NCI-H82 (cell line): ENCODE measurements around the gene NLGN3.
A peak's percentile ranks its signal among the peaks of the same experiment; 100 is the strongest.

Experiments used
- DNase-seq: peaks from one replicate; lab custom pipeline; 2025; lab: John Stamatoyannopoulos, UW

NLGN3 gene

GRCh38 chrX:71118032-71118984 is 26.3 kb upstream of the NLGN3 start, which contains the start of gene MED12:
Gene MED12 (plus strand): TSS chrX:71118596. CDS start chrX:71118755, 159 bp downstream.
- DNase-seq: peak; percentile 89

GRCh38 chrX:71118985-71119535 is 25.6 kb upstream of the NLGN3 start:
- peak; percentile 25 for DNase-seq

DNA sequence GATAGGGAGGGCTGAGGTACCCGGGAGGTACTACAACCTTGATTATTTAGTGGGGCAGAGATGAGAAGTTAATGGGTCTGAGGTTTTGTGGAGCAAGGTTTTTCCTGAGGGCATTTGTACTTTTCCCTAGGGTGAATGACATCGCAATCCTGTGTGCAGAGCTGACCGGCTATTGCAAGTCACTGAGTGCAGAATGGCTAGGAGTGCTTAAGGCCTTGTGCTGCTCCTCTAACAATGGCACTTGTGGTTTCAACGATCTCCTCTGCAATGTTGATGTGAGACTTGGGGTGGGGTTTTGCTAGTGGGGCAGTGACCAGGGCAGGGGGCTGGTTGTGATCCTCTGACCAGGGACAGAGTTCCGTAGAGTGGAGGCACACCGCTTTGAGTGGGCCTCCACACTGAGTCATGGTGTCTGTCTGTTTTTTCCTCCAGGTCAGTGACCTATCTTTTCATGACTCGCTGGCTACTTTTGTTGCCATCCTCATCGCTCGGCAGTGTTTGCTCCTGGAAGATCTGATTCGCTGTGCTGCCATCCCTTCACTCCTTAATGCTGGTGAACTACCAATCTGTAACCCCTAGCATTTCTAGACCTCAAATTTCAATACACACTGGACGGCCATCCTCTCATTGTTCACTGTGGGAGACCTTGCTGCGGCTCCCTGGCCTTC is 16.3 kb upstream of the NLGN3 start:
- DNase-seq: no peak

- peak; percentile 72 for DNase-seq
These were observed 15.5 kb upstream of the NLGN3 start for GRCh38 chrX:71128915-71129765.

DNA sequence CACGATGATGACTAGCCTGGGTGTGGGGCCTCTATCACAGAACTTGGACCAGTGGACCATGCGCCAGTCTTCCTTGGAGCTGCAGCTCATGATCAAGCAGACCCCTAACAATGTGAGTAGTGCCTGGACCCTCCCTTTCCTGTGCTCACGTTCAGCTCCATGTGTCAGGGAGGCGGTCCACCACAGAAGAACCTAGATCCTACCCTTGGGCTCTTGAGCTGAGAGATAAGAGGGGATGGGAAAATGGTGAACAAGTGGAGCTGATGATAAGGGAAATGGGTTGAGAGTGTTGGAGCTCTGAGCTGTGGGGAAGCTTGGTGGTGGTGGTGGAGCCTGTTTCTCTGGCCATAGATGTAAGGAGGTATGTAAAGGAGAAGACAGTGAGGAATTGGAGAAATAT is 13.1 kb upstream of the NLGN3 start:
- DNase-seq: no peak

- no peak for DNase-seq
These were observed 4.2 kb upstream of the NLGN3 start for GRCh38 chrX:71140440-71140839.

- DNase-seq: no peak
These were observed 1.1 kb upstream of the NLGN3 start for GRCh38 chrX:71143508-71143907.

- DNase-seq: no peak
These were observed 3.0 kb downstream of the NLGN3 start for GRCh38 chrX:71147496-71148277.

- no peak for DNase-seq
These were observed 3.6 kb downstream of the NLGN3 start for GRCh38 chrX:71148278-71148663.

DNA sequence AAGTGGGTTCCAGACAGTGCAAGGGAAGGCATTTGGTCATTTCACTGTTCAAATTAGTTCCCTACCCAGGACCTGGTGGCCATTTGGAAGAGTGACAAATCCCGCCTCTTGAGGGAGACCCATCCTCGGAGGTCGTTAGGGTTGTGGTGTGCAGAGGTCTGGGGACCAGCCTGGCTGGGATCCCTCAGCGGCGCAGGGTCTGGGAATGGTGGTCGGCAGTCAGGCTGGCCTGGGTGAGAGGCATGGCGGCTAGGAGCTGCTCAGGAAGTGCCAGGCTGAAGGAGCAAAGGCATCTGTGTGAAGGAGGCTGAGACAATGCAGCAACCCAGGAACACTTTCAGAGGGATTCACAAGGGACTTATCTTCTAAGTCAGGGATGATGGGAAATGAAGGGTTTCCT is 6.7 kb downstream of the NLGN3 start:
- no peak for DNase-seq

GRCh38 chrX:71154196-71154595 is 9.6 kb downstream of the NLGN3 start:
- DNase-seq: no peak

DNA sequence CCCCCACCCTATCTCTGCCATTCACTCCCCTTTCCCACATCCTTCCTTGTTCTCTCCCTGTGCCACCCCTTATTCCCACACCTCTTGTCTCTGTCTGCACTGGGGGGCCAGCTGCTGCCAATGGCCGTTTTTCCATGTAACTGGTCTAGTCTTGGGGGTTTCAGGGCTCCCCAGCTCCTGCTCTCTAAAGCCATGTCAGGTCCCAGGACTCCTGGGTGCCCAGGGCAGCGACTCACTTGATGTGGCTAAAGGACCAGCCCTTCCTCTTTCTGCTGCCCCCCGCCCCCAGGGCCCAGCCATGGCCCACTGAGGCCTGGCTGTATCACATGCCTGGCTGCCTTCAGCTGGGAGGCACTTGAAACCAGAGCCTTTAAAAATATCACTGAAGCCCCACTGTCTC is 10.0 kb downstream of the NLGN3 start:
- no peak for DNase-seq

GRCh38 chrX:71158603-71159002 is 14.0 kb downstream of the NLGN3 start:
- no peak for DNase-seq

GRCh38 chrX:71159335-71159734 is 14.7 kb downstream of the NLGN3 start:
- no peak for DNase-seq

DNA sequence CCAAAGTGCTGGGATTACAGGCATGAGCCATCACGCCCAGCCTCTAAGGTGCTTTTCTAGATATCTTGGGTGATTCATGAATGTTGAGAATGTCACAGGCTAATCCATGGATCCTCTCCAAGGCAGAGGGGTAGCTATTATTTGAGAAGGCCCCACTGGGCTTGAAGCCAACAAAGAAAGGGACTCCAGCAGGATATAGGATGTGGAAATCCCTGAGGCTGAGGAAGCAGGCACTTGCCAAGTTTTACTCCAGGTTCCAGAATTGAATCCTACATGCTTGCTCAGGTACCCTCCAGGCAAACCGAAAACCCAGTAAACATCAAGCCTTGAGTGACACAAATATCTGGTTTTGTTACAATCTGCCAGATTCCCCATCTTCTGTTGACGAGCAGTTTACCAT is 15.8 kb downstream of the NLGN3 start:
- no peak for DNase-seq

DNA sequence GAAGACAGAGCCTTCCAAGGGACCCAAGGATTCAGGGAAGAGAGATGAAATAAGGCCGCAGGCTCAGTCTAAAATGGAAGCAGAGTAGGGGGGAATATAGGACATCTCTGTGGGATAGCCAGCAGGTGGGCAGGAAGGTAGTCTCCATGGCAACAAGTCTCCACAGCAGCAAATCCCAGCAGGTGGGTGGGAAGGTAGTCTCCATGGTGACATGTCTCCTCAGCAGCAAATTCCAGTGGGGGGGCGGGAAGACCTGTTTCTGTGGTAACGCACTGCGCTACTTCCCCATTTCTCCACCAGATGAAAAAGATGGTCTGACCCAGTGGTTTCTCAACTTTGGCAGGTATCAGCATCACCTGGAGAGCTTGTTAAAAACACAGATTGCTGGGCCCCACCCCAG is 18.3 kb downstream of the NLGN3 start:
- DNase-seq: no peak

DNA sequence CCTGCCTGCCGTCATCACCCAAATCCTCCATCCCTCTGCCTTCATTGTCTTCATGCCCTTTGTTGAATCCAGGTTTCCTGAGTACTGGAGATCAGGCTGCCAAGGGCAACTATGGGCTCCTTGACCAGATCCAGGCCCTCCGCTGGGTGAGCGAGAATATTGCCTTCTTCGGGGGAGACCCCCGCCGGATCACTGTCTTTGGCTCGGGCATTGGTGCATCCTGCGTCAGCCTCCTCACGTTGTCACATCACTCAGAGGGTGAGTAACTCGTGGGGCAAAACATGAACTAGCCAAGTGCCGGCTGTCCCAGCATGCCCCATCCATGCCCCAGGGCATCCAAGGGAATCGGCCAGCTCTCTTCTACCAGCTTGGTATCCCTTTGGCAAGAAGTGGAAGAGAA is 19.4 kb downstream of the NLGN3 start:
- no peak for DNase-seq

DNA sequence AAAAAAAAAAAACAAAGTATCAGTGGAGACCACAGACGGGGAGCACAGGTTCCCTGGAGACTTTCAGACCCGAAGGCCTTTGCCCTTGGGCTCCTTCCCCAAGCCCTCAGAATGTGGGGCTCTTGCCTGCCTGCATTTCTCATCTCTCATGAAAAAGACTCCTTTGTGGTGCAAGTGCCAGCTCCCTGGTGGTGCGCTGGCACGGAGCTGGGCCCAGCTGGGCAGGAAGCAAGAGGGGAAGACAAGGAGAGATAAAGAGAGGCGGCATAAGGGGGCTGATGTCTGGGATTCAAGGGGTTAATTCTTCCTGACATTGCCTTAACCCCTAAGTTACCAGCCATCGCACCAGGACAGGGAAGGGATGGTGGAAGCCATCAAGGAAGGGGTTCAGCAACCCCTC is 21.8 kb downstream of the NLGN3 start:
- no peak for DNase-seq

DNA sequence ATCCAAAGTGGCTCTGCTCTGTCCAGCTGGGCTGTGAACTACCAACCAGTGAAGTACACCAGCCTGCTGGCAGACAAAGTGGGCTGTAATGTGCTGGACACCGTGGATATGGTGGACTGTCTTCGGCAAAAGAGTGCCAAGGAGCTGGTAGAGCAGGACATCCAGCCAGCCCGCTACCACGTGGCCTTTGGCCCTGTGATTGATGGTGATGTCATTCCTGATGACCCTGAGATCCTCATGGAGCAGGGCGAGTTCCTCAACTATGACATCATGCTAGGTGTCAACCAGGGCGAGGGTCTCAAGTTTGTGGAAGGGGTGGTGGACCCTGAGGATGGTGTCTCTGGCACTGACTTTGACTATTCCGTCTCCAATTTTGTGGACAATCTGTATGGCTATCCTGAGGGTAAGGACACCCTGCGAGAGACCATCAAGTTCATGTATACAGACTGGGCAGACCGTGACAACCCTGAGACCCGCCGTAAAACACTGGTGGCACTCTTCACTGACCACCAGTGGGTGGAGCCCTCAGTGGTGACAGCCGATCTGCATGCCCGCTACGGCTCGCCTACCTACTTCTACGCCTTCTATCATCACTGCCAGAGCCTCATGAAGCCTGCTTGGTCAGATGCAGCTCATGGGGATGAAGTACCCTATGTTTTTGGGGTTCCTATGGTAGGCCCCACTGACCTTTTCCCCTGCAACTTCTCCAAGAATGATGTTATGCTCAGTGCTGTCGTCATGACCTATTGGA is 22.6 kb downstream of the NLGN3 start:
- no peak for DNase-seq

- DNase-seq: no peak
These were observed 23.5 kb downstream of the NLGN3 start for GRCh38 chrX:71168134-71168533.

DNA sequence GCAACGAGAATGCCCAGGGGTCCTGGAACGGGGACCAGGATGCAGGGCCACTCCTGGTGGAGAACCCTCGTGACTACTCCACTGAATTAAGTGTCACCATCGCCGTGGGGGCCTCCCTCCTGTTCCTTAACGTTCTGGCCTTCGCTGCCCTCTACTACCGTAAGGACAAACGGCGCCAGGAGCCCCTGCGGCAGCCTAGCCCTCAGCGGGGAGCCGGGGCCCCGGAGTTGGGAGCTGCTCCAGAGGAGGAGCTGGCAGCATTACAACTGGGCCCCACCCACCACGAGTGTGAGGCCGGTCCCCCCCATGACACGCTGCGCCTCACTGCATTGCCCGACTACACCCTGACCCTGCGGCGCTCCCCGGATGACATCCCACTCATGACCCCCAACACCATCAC is 24.9 kb downstream of the NLGN3 start:
- no peak for DNase-seq
